ENCODE results near the gene HAAO. TPM values are rescaled to one million over a fixed set of nuclear protein-coding genes. Genes with fewer than 3 reads are reported as not detected.

The HAAO gene
- total and polyA plus RNA-seq, 2 donors (not counting 3 experiments of a cell fraction or from before 2014, with no cell fraction given): 0.82 to 1.1 TPM

DNA sequence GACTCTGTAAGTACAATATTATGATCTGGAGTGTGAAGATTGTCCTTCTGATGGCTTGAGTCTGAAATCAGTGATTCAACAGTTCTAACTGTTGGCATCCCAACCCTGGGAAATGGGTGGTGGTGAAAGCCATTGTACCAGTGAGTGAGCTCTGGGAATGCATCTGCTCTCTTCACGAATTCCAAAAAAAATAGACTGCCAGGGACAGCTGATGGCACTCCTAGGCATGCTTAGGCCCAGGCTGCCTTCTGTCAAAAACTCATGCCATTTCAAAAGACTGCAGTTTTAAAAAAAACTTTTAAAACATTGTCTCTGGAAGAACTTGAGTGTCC, 48.8 kb downstream of the HAAO start:
- H2AFZ ChIP-seq (ENCODE audit: low read depth, low read length): no peak overlapping the region
- H3K4me3 ChIP-seq (replicated peaks in 1 of 3; ENCODE audit: insufficient read depth in 1 of 3, low read depth in 1 of 3, low read length in 3 of 3): no peak overlapping the region
- H3K4me1 ChIP-seq (ENCODE audit: control insufficient read depth, extremely low read depth, insufficient read depth, low read length): no peaks in the 10 kb centered on the region
- no peak for TF ChIP-seq MAX (IDR thresholded peaks at IDR 0.05; ENCODE audit: insufficient read depth, insufficient read length)
- no peak overlapping the region for H3K9ac ChIP-seq (replicated peaks; ENCODE audit: extremely low read depth, insufficient read depth, low read length)
- no peaks in the 10 kb centered on the region for H4K20me1 ChIP-seq (replicated peaks; ENCODE audit: control insufficient read depth, extremely low read depth, insufficient read depth, low read length)
- ChIA-PET POLR2A (no interaction called here), CTCF (no interaction called here)
- H3K4me2 ChIP-seq (ENCODE audit: insufficient read depth, low read length): no peak overlapping the region
- H3K9me3 ChIP-seq (replicated peaks; ENCODE audit: control insufficient read depth, insufficient read depth, low read length): no peaks in the 10 kb centered on the region
- H3K9me1 ChIP-seq (replicated peaks; ENCODE audit: control insufficient read depth, extremely low read depth, insufficient read depth, low read length): no peaks in the 10 kb centered on the region
- intact Hi-C loops (cut with micrococcal nuclease): no loop called here
- H3K27ac ChIP-seq (ENCODE audit: insufficient read depth, low read depth, low read length): no peak overlapping the region
- dilution Hi-C loops (cut with MboI; ENCODE audit: extremely low pct_ligation_motif_present, low sequenced_read_pairs): no loop called here
- H3K36me3 ChIP-seq (ENCODE audit: control insufficient read depth in 2 of 2, extremely low read depth in 1 of 2, insufficient read depth in 2 of 2, low read length in 2 of 2): no peaks in the 10 kb centered on the region
- H3K27me3 ChIP-seq (ENCODE audit: control insufficient read depth in 2 of 2, insufficient read depth in 2 of 2, low read length in 2 of 2): no peaks in the 10 kb centered on the region
- no TSS peak for BruUV-seq (replicated peaks)
- FAIRE-seq (no peak), DNase-seq (ENCODE audit: low read depth, low spot score) (no peak)
- H3K79me2 ChIP-seq (ENCODE audit: control insufficient read depth, insufficient read depth, low read length): no peaks in the 10 kb centered on the region

DNA sequence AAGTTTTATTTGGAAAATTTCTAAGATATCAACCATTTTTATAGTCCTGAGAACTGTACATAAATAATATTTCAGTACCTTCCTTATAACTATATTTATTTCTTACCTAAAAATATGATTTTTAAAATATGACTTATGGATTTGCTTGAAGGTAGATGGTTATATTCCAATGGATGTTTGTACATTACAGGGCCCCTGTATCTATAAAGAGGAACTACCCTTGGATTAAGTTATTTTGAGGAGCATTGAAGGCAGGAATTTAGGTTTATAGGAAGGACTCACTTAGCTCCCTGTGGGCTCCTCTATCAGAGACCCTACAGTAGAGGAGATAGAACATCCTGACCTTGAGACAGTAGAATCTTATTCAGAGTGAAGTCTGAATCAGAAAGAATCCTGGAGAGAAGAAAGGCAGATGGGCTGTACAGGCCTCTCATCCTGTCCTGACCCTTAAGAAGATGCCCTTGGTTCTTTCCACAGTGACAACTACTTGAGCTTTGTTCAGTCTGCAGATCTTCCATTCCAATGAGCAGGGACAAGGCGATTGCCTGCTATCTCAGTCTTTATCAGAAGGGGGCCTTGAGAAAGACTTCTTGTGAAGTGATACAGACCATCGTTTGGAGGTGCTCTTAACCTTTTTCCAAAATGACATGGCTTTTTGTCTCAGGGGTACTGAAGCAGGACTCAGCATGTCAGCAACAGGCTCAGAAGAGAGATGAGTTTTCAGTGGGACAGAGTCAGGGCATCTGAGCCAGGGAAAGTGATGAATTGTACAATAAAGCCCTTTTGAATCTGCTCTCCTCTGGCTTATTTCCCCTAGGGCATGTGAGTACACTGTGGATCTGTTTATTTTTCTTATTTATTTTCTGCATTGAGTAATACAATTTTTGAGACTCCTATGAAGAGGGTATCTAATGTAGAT, 49.4 kb downstream of the HAAO start:
- ChIA-PET POLR2A (no interaction called here), CTCF (interaction anchor here (1.3 kb wide), 1 partner anchor 14 kb away, joined by 6 read pairs; no protein-coding TSS in a partner anchor)
- no TSS peak for BruUV-seq (replicated peaks)
- Histone ChIP-seq H3K4me3 (replicated peaks in 1 of 3; ENCODE audit: insufficient read depth in 1 of 3, low read depth in 1 of 3, low read length in 3 of 3) (no peak overlapping the region), H3K9me3 (replicated peaks; ENCODE audit: control insufficient read depth, insufficient read depth, low read length) (no peaks in the 10 kb centered on the region), H3K27me3 (ENCODE audit: control insufficient read depth in 2 of 2, insufficient read depth in 2 of 2, low read length in 2 of 2) (no peaks in the 10 kb centered on the region), H3K4me1 (ENCODE audit: control insufficient read depth, extremely low read depth, insufficient read depth, low read length) (no peaks in the 10 kb centered on the region), H3K36me3 (ENCODE audit: control insufficient read depth in 2 of 2, extremely low read depth in 1 of 2, insufficient read depth in 2 of 2, low read length in 2 of 2) (no peaks in the 10 kb centered on the region), H4K20me1 (replicated peaks; ENCODE audit: control insufficient read depth, extremely low read depth, insufficient read depth, low read length) (no peaks in the 10 kb centered on the region), H2AFZ (ENCODE audit: low read depth, low read length) (no peak overlapping the region), H3K9ac (replicated peaks; ENCODE audit: extremely low read depth, insufficient read depth, low read length) (no peak overlapping the region), H3K4me2 (ENCODE audit: insufficient read depth, low read length) (no peak overlapping the region), H3K27ac (ENCODE audit: insufficient read depth, low read depth, low read length) (no peak overlapping the region), H3K9me1 (replicated peaks; ENCODE audit: control insufficient read depth, extremely low read depth, insufficient read depth, low read length) (no peaks in the 10 kb centered on the region), H3K79me2 (ENCODE audit: control insufficient read depth, insufficient read depth, low read length) (no peaks in the 10 kb centered on the region)
- no peak for DNase-seq (ENCODE audit: low read depth, low spot score)
- peak; percentile 15 for FAIRE-seq
- dilution Hi-C loops (cut with MboI; ENCODE audit: extremely low pct_ligation_motif_present, low sequenced_read_pairs): no loop called here
- TF ChIP-seq JUN (IDR thresholded peaks at IDR 0.05; ENCODE audit: borderline replicate concordance, insufficient read depth, insufficient read length, low read depth): no peak
- no peak for TF ChIP-seq POLR2AphosphoS5 (IDR thresholded peaks at IDR 0.05; ENCODE audit: insufficient read depth, low read depth, low read length)
- TF ChIP-seq GATA2 (IDR thresholded peaks at IDR 0.05; ENCODE audit: insufficient read depth, insufficient read length, low read depth, low read length): no peak
- no peak for TF ChIP-seq MAX (IDR thresholded peaks at IDR 0.05; ENCODE audit: insufficient read depth, insufficient read length)
- TF ChIP-seq CTCF (IDR thresholded peaks at IDR 0.05; ENCODE audit: extremely low read depth in 1 of 2, insufficient read depth in 1 of 2, low read depth in 1 of 2, low read length in 2 of 2): no peak
- intact Hi-C loops (cut with micrococcal nuclease): no loop called here
